Measurements from ENCODE around the gene RAB1A. TPM values are rescaled to one million over a fixed set of nuclear protein-coding genes. Genes with fewer than 3 reads are reported as not detected.

The RAB1A gene
- total and polyA plus RNA-seq, 9 of the 15 experiments (the other 6 are each of a cell fraction or from before 2014, with no cell fraction given), result 43.8 to 163 (median 67.7) TPM

GRCh38 chr2:65075605-65076344 lies 54.1 kb downstream of the RAB1A start (continued):
- TF ChIP-seq CREB3 (tag; conservative IDR thresholded peaks at IDR 0.05; ENCODE audit: low read depth) (no peak), ZNF695 (CRISPR knock-in tag; IDR thresholded peaks at IDR 0.05) (no peak), POLR2AphosphoS2 (IDR thresholded peaks at IDR 0.05; ENCODE audit: low read length) (peak; percentile 28; the same call in 1 of the 2 replicates), PBX2 (CRISPR knock-in tag; IDR thresholded peaks at IDR 0.05; ENCODE audit: low read depth) (no peak), PBX2 (tag; conservative IDR thresholded peaks at IDR 0.05; ENCODE audit: low read depth) (peak; percentile 72; the same call in 1 of the 2 replicates), ILF3 (IDR thresholded peaks at IDR 0.05; ENCODE audit: borderline replicate concordance) (no peak), PKNOX1 (IDR thresholded peaks at IDR 0.05) (peak; percentile 43; the same call in 1 of the 2 replicates)

All from K562 (cell line).